Measurements from ENCODE around the gene SLC6A4.
"Not testable (repeated sequence)": the region's sequence is repeated elsewhere in the genome, so short reads cannot be mapped to it uniquely, and the experiment has no call there.

Gene SLC6A4

GRCh38 chr17:30176855-30177254 lies 58.6 kb downstream of the SLC6A4 start:
- no peak for DNase-seq (ENCODE audit: low spot score)
- FAIRE-seq, result no peak

- FAIRE-seq, result no peak
Measured at GRCh38 chr17:30174556-30174955, 60.9 kb downstream of the SLC6A4 start.

GRCh38 chr17:30173649-30174048 lies 61.8 kb downstream of the SLC6A4 start:
- FAIRE-seq (peak; percentile 98), DNase-seq (ENCODE audit: low spot score) (peak; percentile 49)

More at GRCh38 chr17:30174556-30174955, 60.9 kb downstream of the SLC6A4 start:
- DNase-seq (ENCODE audit: low spot score), result no peak

GRCh38 chr17:30172560-30172959 lies 62.9 kb downstream of the SLC6A4 start:
- no peak for FAIRE-seq
- no peak for DNase-seq (ENCODE audit: low spot score)

- DNase-seq (ENCODE audit: low spot score) (no peak), FAIRE-seq (no peak)
Measured at GRCh38 chr17:30170415-30170987, 65.0 kb downstream of the SLC6A4 start.

- FAIRE-seq, result no peak
- DNase-seq (ENCODE audit: low spot score), result no peak
Measured at GRCh38 chr17:30165960-30166359, 69.5 kb downstream of the SLC6A4 start.

GRCh38 chr17:30165147-30165546 lies 70.3 kb downstream of the SLC6A4 start:
- DNase-seq (ENCODE audit: low spot score) (no peak), FAIRE-seq (no peak)

GRCh38 chr17:30164531-30164930 lies 71.0 kb downstream of the SLC6A4 start:
- DNase-seq (ENCODE audit: low spot score), result no peak
- FAIRE-seq, result no peak

- no peak for FAIRE-seq
- DNase-seq (ENCODE audit: low spot score), result no peak
Measured at GRCh38 chr17:30161601-30162000, 73.9 kb downstream of the SLC6A4 start.

- DNase-seq (ENCODE audit: low spot score), result no peak
- FAIRE-seq, result no peak
Measured at GRCh38 chr17:30160419-30161172, 74.9 kb downstream of the SLC6A4 start.

- FAIRE-seq (no peak), DNase-seq (ENCODE audit: low spot score) (no peak)
Measured at GRCh38 chr17:30158896-30159625, 76.4 kb downstream of the SLC6A4 start.

- DNase-seq (ENCODE audit: low spot score) (no peak), FAIRE-seq (no peak)
Measured at GRCh38 chr17:30155389-30155788, 80.1 kb downstream of the SLC6A4 start.

GRCh38 chr17:30153463-30153862 lies 82.0 kb downstream of the SLC6A4 start:
- FAIRE-seq (no peak), DNase-seq (ENCODE audit: low spot score) (no peak)

GRCh38 chr17:30151471-30151870 lies 84.0 kb downstream of the SLC6A4 start:
- DNase-seq (ENCODE audit: low spot score) (no peak), FAIRE-seq (no peak)

GRCh38 chr17:30148376-30148775 lies 87.1 kb downstream of the SLC6A4 start:
- DNase-seq (ENCODE audit: low spot score) (no peak), FAIRE-seq (no peak)

GRCh38 chr17:30147860-30148259 lies 87.6 kb downstream of the SLC6A4 start:
- not testable (repeated sequence) for DNase-seq (ENCODE audit: low spot score)
- peak; percentile 71 for FAIRE-seq
